NB4 (cell line): ENCODE data around the gene TRIM37.

Experiments used
- CTCF ChIP-seq: IDR thresholded peaks from one replicate; pipeline ENCODE4 v1.5.1; 2012; ENCODE audit warnings: low read depth, low read length
- MYC ChIP-seq: IDR thresholded peaks from 2 replicates; pipeline ENCODE4 v1.6.1; 2011; ENCODE audit warnings: low read depth, low read length
- POLR2A ChIP-seq: IDR thresholded peaks from 2 replicates; pipeline ENCODE4 v1.6.1; 2011; ENCODE audit warnings: mild to moderate bottlenecking; ENCODE audit not compliant: insufficient read length; ENCODE audit errors: extremely low read depth

- no peak for TF ChIP-seq CTCF
- no peak for TF ChIP-seq MYC
- TF ChIP-seq POLR2A, result no peak
These were observed 81.8 kb downstream of the TRIM37 start for GRCh38 chr17:59024916-59025315.
